Mesendoderm (in vitro differentiated cells): ENCODE measurements around the gene TMEM37.
A peak's percentile ranks its signal among the peaks of the same experiment; 100 is the strongest.

Source experiments
- DNase-seq: peaks from one replicate; pipeline ENCODE4 v3.0.0; 2013
- H2AK5ac ChIP-seq: 2 replicates; pipeline ENCODE4 v1.6.1; 2013; ENCODE audit warnings: low read length, inconsistent platforms
- H2BK120ac ChIP-seq: 2 replicates; pipeline ENCODE4 v1.6.1; 2013; ENCODE audit warnings: low read depth, mild to moderate bottlenecking, low read length, moderate library complexity, mixed read lengths
- H2BK15ac ChIP-seq: replicated peaks from 2 replicates; pipeline ENCODE4 v1.6.1; 2013; ENCODE audit warnings: low read depth, mild to moderate bottlenecking, moderate library complexity
- H2BK5ac ChIP-seq: 2 replicates; pipeline ENCODE4 v1.6.1; 2013; ENCODE audit warnings: low read length, inconsistent platforms
- H3K18ac ChIP-seq: 2 replicates; pipeline ENCODE4 v1.6.1; 2013; ENCODE audit warnings: mild to moderate bottlenecking, low read length, mixed read lengths
- H3K23ac ChIP-seq: one replicate; pipeline ENCODE4 v1.6.1; 2013; ENCODE audit warnings: low read length
- H3K27ac ChIP-seq: 2 replicates; pipeline ENCODE4 v1.5.1; 2013; ENCODE audit warnings: low read depth, mild to moderate bottlenecking, inconsistent platforms, low read length, moderate library complexity
- H3K27me3 ChIP-seq: 2 replicates; pipeline ENCODE4 v1.6.1; 2013; ENCODE audit warnings: low read length, control low read depth, mild to moderate bottlenecking, inconsistent platforms; ENCODE audit not compliant: insufficient read depth, poor library complexity
- H3K36me3 ChIP-seq: 2 replicates; pipeline ENCODE4 v1.6.1; 2013; ENCODE audit warnings: low read length, inconsistent platforms; ENCODE audit not compliant: control insufficient read depth, insufficient read depth
- H3K4ac ChIP-seq: one replicate; pipeline ENCODE4 v1.6.1; 2013; ENCODE audit warnings: low read depth, mild to moderate bottlenecking, low read length, moderate library complexity
- H3K4me1 ChIP-seq: 2 replicates; pipeline ENCODE4 v1.6.1; 2013; ENCODE audit warnings: low read depth, low read length, inconsistent platforms; ENCODE audit not compliant: control insufficient read depth
- H3K4me2 ChIP-seq: 2 replicates; pipeline ENCODE4 v1.6.1; 2013; ENCODE audit warnings: low read length
- H3K4me3 ChIP-seq: 2 replicates; pipeline ENCODE4 v1.5.1; 2013; ENCODE audit warnings: mild to moderate bottlenecking, low read length
- H3K56ac ChIP-seq: one replicate; pipeline ENCODE4 v1.6.1; 2013; ENCODE audit warnings: low read length
- H3K79me1 ChIP-seq: 2 replicates; pipeline ENCODE4 v1.6.1; 2013; ENCODE audit warnings: low read length, inconsistent platforms
- H3K79me2 ChIP-seq: 2 replicates; pipeline ENCODE4 v1.6.1; 2013; ENCODE audit warnings: mild to moderate bottlenecking, low read length; ENCODE audit not compliant: control insufficient read depth, insufficient read depth
- H3K9ac ChIP-seq: 2 replicates; pipeline ENCODE4 v1.6.1; 2013; ENCODE audit warnings: low read length, inconsistent platforms
- H4K5ac ChIP-seq: one replicate; pipeline ENCODE4 v1.6.1; 2013; ENCODE audit warnings: low read length
- H4K8ac ChIP-seq: one replicate; pipeline ENCODE4 v1.6.1; 2013; ENCODE audit warnings: low read depth, mild to moderate bottlenecking, control low read depth, low read length, moderate library complexity
- WGBS: extraction: QIAGEN DNeasy Blood & Tissue Kit; methylation state at CpG from one replicate; pipeline ENCODE4 v1.1.7; 2013; ENCODE audit warnings: low lambda C conversion rate, missing lambda C conversion rate; ENCODE audit not compliant: insufficient coverage; ENCODE audit errors: extremely low coverage; 5-methylcytosine and 5-hydroxymethylcytosine counted together

TMEM37 gene

GRCh38 chr2:119434664-119435063 is 3.0 kb downstream of the TMEM37 start:
- WGBS, result no CpG with 5 or more reads among the region's 6 CpGs
- Histone ChIP-seq H3K9ac (no peak overlapping the region), H3K56ac (peak overlapping the region; percentile 2), H3K4ac (no peak overlapping the region), H3K4me2 (no peak overlapping the region), H2BK120ac (no peak overlapping the region), H3K79me1 (peaks cover 9% of the 10 kb centered on the region), H3K4me3 (no peak overlapping the region), H2BK15ac (no peak overlapping the region), H2AK5ac (peak overlapping the region; percentile 58), H3K23ac (peak overlapping the region; percentile 29), H3K79me2 (peaks cover 2% of the 10 kb centered on the region), H3K36me3 (no peaks in the 10 kb centered on the region), H4K5ac (no peak overlapping the region), H3K4me1 (peaks cover 16% of the 10 kb centered on the region), H2BK5ac (no peak overlapping the region), H3K27ac (no peak overlapping the region), H3K18ac (no peak overlapping the region), H4K8ac (no peak overlapping the region), H3K27me3 (no peaks in the 10 kb centered on the region)
- DNase-seq, result no peak

- Histone ChIP-seq H2BK15ac (no peak overlapping the region), H3K36me3 (no peaks in the 10 kb centered on the region), H4K5ac (no peak overlapping the region), H3K27me3 (no peaks in the 10 kb centered on the region), H3K79me1 (peaks cover 9% of the 10 kb centered on the region), H3K27ac (no peak overlapping the region), H3K56ac (no peak overlapping the region), H3K4me1 (peaks cover 15% of the 10 kb centered on the region), H3K18ac (no peak overlapping the region), H3K4ac (no peak overlapping the region), H3K23ac (no peak overlapping the region), H3K4me2 (no peak overlapping the region), H3K79me2 (peaks cover 2% of the 10 kb centered on the region), H3K9ac (no peak overlapping the region), H2AK5ac (no peak overlapping the region), H2BK120ac (no peak overlapping the region), H4K8ac (no peak overlapping the region), H2BK5ac (no peak overlapping the region), H3K4me3 (no peak overlapping the region)
- DNase-seq, result no peak
- no CpG with 5 or more reads among the region's 6 CpGs for WGBS
Measured at GRCh38 chr2:119435081-119435952, 3.7 kb downstream of the TMEM37 start.

DNA sequence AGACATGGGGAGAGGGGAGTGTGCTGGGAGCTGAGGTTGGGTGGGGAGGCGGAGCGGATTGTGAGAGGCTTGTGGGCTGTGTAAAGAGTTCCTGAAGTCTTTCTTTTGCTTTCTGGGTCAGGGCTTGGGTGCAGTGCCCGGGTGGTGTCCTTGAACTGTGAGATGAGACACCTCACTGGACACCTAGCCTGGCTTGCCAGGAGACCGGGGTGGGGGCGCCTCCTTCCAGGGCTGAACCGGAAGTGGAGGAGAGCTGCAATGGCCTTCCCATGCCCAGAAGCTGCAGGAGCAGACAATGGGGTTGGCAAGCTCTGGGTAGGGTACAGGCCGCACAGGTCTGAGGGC is 4.3 kb downstream of the TMEM37 start:
- Histone ChIP-seq H3K27me3 (no peaks in the 10 kb centered on the region), H2BK5ac (no peak overlapping the region), H2BK120ac (no peak overlapping the region), H3K23ac (no peak overlapping the region), H3K56ac (no peak overlapping the region), H3K79me1 (peaks cover 9% of the 10 kb centered on the region), H3K9ac (no peak overlapping the region), H4K5ac (no peak overlapping the region), H3K4me1 (peaks cover 11% of the 10 kb centered on the region), H3K36me3 (no peaks in the 10 kb centered on the region), H3K4me3 (no peak overlapping the region), H3K18ac (no peak overlapping the region), H3K4me2 (no peak overlapping the region), H4K8ac (no peak overlapping the region), H3K79me2 (peaks cover 2% of the 10 kb centered on the region), H3K27ac (no peak overlapping the region), H3K4ac (no peak overlapping the region), H2BK15ac (no peak overlapping the region), H2AK5ac (no peak overlapping the region)
- no peak for DNase-seq
- WGBS, result no CpG with 5 or more reads among the region's 7 CpGs

DNA sequence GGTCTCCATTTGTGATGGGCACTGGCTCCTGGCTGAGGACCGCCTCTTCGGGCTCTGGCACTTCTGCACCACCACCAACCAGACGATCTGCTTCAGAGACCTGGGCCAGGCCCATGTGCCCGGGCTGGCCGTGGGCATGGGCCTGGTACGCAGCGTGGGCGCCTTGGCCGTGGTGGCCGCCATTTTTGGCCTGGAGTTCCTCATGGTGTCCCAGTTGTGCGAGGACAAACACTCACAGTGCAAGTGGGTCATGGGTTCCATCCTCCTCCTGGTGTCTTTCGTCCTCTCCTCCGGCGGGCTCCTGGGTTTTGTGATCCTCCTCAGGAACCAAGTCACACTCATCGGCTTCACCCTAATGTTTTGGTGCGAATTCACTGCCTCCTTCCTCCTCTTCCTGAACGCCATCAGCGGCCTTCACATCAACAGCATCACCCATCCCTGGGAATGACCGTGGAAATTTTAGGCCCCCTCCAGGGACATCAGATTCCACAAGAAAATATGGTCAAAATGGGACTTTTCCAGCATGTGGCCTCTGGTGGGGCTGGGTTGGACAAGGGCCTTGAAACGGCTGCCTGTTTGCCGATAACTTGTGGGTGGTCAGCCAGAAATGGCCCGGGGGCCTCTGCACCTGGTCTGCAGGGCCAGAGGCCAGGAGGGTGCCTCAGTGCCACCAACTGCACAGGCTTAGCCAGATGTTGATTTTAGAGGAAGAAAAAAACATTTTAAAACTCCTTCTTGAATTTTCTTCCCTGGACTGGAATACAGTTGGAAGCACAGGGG is 5.5 kb downstream of the TMEM37 start:
- Histone ChIP-seq H3K18ac (no peak overlapping the region), H2BK120ac (no peak overlapping the region), H3K23ac (no peak overlapping the region), H4K5ac (no peak overlapping the region), H3K4ac (no peak overlapping the region), H2AK5ac (no peak overlapping the region), H3K4me1 (peaks cover 11% of the 10 kb centered on the region), H2BK15ac (no peak overlapping the region), H3K27ac (no peak overlapping the region), H3K9ac (no peak overlapping the region), H3K4me2 (no peak overlapping the region), H3K79me2 (peaks cover 2% of the 10 kb centered on the region), H4K8ac (no peak overlapping the region), H3K36me3 (no peaks in the 10 kb centered on the region), H3K27me3 (no peaks in the 10 kb centered on the region), H3K79me1 (peaks cover 9% of the 10 kb centered on the region), H3K4me3 (no peak overlapping the region), H2BK5ac (no peak overlapping the region), H3K56ac (no peak overlapping the region)
- DNase-seq, result no peak
- WGBS, result no CpG with 5 or more reads among the region's 22 CpGs

GRCh38 chr2:119438128-119438656 is 6.5 kb downstream of the TMEM37 start:
- Histone ChIP-seq H3K18ac (no peak overlapping the region), H3K56ac (no peak overlapping the region), H4K5ac (no peak overlapping the region), H3K4ac (no peak overlapping the region), H4K8ac (no peak overlapping the region), H3K4me3 (no peak overlapping the region), H2BK120ac (no peak overlapping the region), H3K79me2 (peaks cover 1% of the 10 kb centered on the region), H2AK5ac (no peak overlapping the region), H3K23ac (no peak overlapping the region), H3K36me3 (no peaks in the 10 kb centered on the region), H3K9ac (no peak overlapping the region), H2BK15ac (no peak overlapping the region), H3K27me3 (no peaks in the 10 kb centered on the region), H3K4me1 (peaks cover 7% of the 10 kb centered on the region), H3K79me1 (peaks cover 6% of the 10 kb centered on the region), H3K4me2 (no peak overlapping the region), H3K27ac (no peak overlapping the region), H2BK5ac (no peak overlapping the region)
- DNase-seq, result no peak
- WGBS, result no CpG with 5 or more reads among the region's 6 CpGs
